ENCODE data around the gene COQ7. TPM values are rescaled to one million over a fixed set of nuclear protein-coding genes. Genes with fewer than 3 reads are reported as not detected.

Gene COQ7
- total RNA-seq, 1 experiment from 2014 or later, result 26.6 TPM

- no TSS peak for BruUV-seq (replicated peaks)
- no peak overlapping the region for H3K4me2 ChIP-seq (ENCODE audit: low read length)
- ChIA-PET CTCF (no interaction called here), POLR2A (no interaction called here), RAD21 (ENCODE audit: low non-redundant PET in 1 of 2, low total read pairs in 2 of 2, uncharacterized antibody in 2 of 2, unreplicated experiment in 2 of 2) (no interaction called here)
- no peaks in the 10 kb centered on the region for H3K4me1 ChIP-seq (ENCODE audit: control insufficient read depth in 1 of 2, insufficient read depth in 2 of 2, low read length in 2 of 2)
- no peak overlapping the region for H2AFZ ChIP-seq (ENCODE audit: low read depth, low read length, poor library complexity, severe bottlenecking)
- ATAC-seq (no peak), DNase-seq (ENCODE audit: low read depth, low spot score) (no peak)
- H3K9ac ChIP-seq (ENCODE audit: low read length), result no peak overlapping the region
- no peaks in the 10 kb centered on the region for H3K27me3 ChIP-seq (ENCODE audit: insufficient read depth, low read length)
- TF ChIP-seq TCF7L2 (IDR thresholded peaks at IDR 0.05; ENCODE audit: borderline replicate concordance, extremely low read depth, insufficient read depth, insufficient read length), result no peak
- TF ChIP-seq EGR1 (IDR thresholded peaks at IDR 0.05; ENCODE audit: low read depth), result no peak
- TF ChIP-seq SRF (IDR thresholded peaks at IDR 0.05; ENCODE audit: low read depth), result no peak
- no peak overlapping the region for H3K27ac ChIP-seq (ENCODE audit: low read depth, low read length)
- 0 out of 4 replicates have a peak, but pooled peaks cover 0 to 4% of the 10 kb centered on the region in 2 experiments for H3K36me3 ChIP-seq (ENCODE audit: control insufficient read depth in 1 of 2, insufficient read depth in 2 of 2, low read length in 2 of 2)
- no peaks in the 10 kb centered on the region for H4K20me1 ChIP-seq (ENCODE audit: insufficient read depth)
- H3K79me2 ChIP-seq (ENCODE audit: insufficient read depth, low read length), result no peaks in the 10 kb centered on the region
- H3K9me3 ChIP-seq (ENCODE audit: control insufficient read depth in 1 of 2, insufficient read depth in 1 of 2, low read depth in 1 of 2, low read length in 2 of 2), result 0 out of 4 replicates have a peak, but pooled peaks cover 0 to 3% of the 10 kb centered on the region in 2 experiments
- intact Hi-C loops (cut with micrococcal nuclease), result no loop called here
- no peaks in the 10 kb centered on the region for H3K9me2 ChIP-seq (ENCODE audit: insufficient read depth)
- H3K4me3 ChIP-seq (replicated peaks in 1 of 2; ENCODE audit: low read depth in 1 of 2, low read length in 2 of 2), result no peak overlapping the region
Observed at GRCh38 chr16:19040400-19040799, 27.0 kb upstream of the COQ7 start.

- H3K36me3 ChIP-seq (ENCODE audit: control insufficient read depth in 1 of 2, insufficient read depth in 2 of 2, low read length in 2 of 2), result 0 out of 4 replicates have a peak, but pooled peaks cover 3 to 4% of the 10 kb centered on the region in 2 experiments
- no peaks in the 10 kb centered on the region for H3K9me2 ChIP-seq (ENCODE audit: insufficient read depth)
- no peak overlapping the region for H3K4me3 ChIP-seq (replicated peaks in 1 of 2; ENCODE audit: low read depth in 1 of 2, low read length in 2 of 2)
- intact Hi-C loops (cut with micrococcal nuclease), result no loop called here
- H3K4me1 ChIP-seq (ENCODE audit: control insufficient read depth in 1 of 2, insufficient read depth in 2 of 2, low read length in 2 of 2), result no peaks in the 10 kb centered on the region
- H3K27ac ChIP-seq (ENCODE audit: low read depth, low read length), result no peak overlapping the region
- ATAC-seq, result no peak
- no peaks in the 10 kb centered on the region for H3K27me3 ChIP-seq (ENCODE audit: insufficient read depth, low read length)
- CTCF ChIA-PET, result no interaction called here
- no peak for TF ChIP-seq MAX (IDR thresholded peaks at IDR 0.05)
- TF ChIP-seq POLR2AphosphoS5 (IDR thresholded peaks at IDR 0.05; ENCODE audit: low read depth, low read length), result no peak
- no peak for TF ChIP-seq SIN3A (IDR thresholded peaks at IDR 0.05; ENCODE audit: low read depth)
- TF ChIP-seq FOSL1 (IDR thresholded peaks at IDR 0.05; ENCODE audit: low read depth), result no peak
- no peak for TF ChIP-seq EZH2 (IDR thresholded peaks at IDR 0.05)
- TF ChIP-seq RAD21 (IDR thresholded peaks at IDR 0.05; ENCODE audit: low read depth), result no peak
- TF ChIP-seq EZH2phosphoT487 (IDR thresholded peaks at IDR 0.05; ENCODE audit: borderline replicate concordance), result no peak
- TF ChIP-seq YY1 (IDR thresholded peaks at IDR 0.05; ENCODE audit: extremely low read depth, insufficient replicate concordance, low read depth, low read length), result no peak
- BruUV-seq (replicated peaks), result no TSS peak
- no peaks in the 10 kb centered on the region for H3K79me2 ChIP-seq (ENCODE audit: insufficient read depth, low read length)
- no peak for DNase-seq (ENCODE audit: low read depth, low spot score)
- H4K20me1 ChIP-seq (ENCODE audit: insufficient read depth), result no peaks in the 10 kb centered on the region
- POLR2A ChIA-PET, result no interaction called here
- no peak overlapping the region for H2AFZ ChIP-seq (ENCODE audit: low read depth, low read length, poor library complexity, severe bottlenecking)
- no peak overlapping the region for H3K9ac ChIP-seq (ENCODE audit: low read length)
- RAD21 ChIA-PET (ENCODE audit: low non-redundant PET in 1 of 2, low total read pairs in 2 of 2, uncharacterized antibody in 2 of 2, unreplicated experiment in 2 of 2), result no interaction called here
- no peak overlapping the region for H3K4me2 ChIP-seq (ENCODE audit: low read length)
- no peaks in the 10 kb centered on the region for H3K9me3 ChIP-seq (ENCODE audit: control insufficient read depth in 1 of 2, insufficient read depth in 1 of 2, low read depth in 1 of 2, low read length in 2 of 2)
Observed at GRCh38 chr16:19044769-19045168, 22.6 kb upstream of the COQ7 start.
